HCT116 (cell line): ENCODE measurements around the gene IDI1. TPM values are rescaled to one million over a fixed set of nuclear protein-coding genes. Genes with fewer than 3 reads are reported as not detected.

Experiments used
- ATAC-seq: fragments of 200-7000 bp; cut with Tn5 transposase; 2 replicates; pipeline ENCODE4 v1.9.1; 2020; ENCODE audit warnings: mild to moderate bottlenecking, moderate library complexity
- BruUV-seq: library from RNA; stranded (reverse); fragments of 400-500 nt; replicated peaks from 2 replicates; lab custom pipeline; 2021; lab: Mats Ljungman, UMichigan
- CTCF ChIA-PET: fragments of 300-600 bp; sonication (Branson Sonifier 250); formaldehyde crosslinking; loops from one replicate; lab custom pipeline; 2021; ENCODE audit warnings: antibody characterized with exemption; lab: Charles Lee
- POLR2A ChIA-PET: fragments of 300-600, 350-600 bp; sonication (Branson Sonifier 250); formaldehyde crosslinking; loops from one replicate; lab custom pipeline; 2021; ENCODE audit warnings: antibody characterized with exemption; lab: Charles Lee
- RAD21 ChIA-PET, 2 experiments: fragments of 300-600 bp; sonication (Branson Sonifier 250); formaldehyde crosslinking; loops; one replicate each; lab custom pipeline; 2023; ENCODE audit warnings: low total read pairs in 2 of 2; ENCODE audit not compliant: uncharacterized antibody in 2 of 2, unreplicated experiment in 2 of 2, low non-redundant PET in 1 of 2; lab: Charles Lee
- DNase-seq: peaks from one replicate; pipeline ENCODE4 v3.0.0-alpha.2; 2010; ENCODE audit warnings: low read depth, low spot score
- H2AFZ ChIP-seq: fragments of 200-600 bp; shearing (Covaris generic), sonication (generic); 2 replicates; pipeline ENCODE4 v1.6.1; 2017; ENCODE audit warnings: low read depth, mixed run types, mixed read lengths, antibody characterized with exemption, low read length; ENCODE audit not compliant: poor library complexity, severe bottlenecking
- H3K27ac ChIP-seq: 2 replicates; pipeline ENCODE4 v1.5.1; 2012; ENCODE audit warnings: low read depth, low read length
- H3K27me3 ChIP-seq: fragments of 200-600 bp; sonication (generic); 2 replicates; pipeline ENCODE4 v1.6.1; 2016; ENCODE audit warnings: mixed run types, low read length, mixed read lengths; ENCODE audit not compliant: insufficient read depth
- H3K36me3 ChIP-seq, 2 experiments: fragments of 200-500 bp in 1 of 2; fragments of 200-600 bp in 1 of 2; sonication (Bioruptor generic) in 1 of 2; sonication (generic) in 1 of 2; 2 replicates each; pipeline versions ENCODE4 v1.5.1 to v1.6.1; 2014 to 2016; ENCODE audit warnings: low read length in 2 of 2, inconsistent platforms in 1 of 2, mixed read lengths in 1 of 2, mixed run types in 1 of 2; ENCODE audit not compliant: insufficient read depth in 2 of 2, control insufficient read depth in 1 of 2
- H3K4me1 ChIP-seq, 2 experiments: fragments of 200-600 bp in 1 of 2; sonication (generic) in 1 of 2; 2 replicates each; pipeline versions ENCODE4 v1.5.1 to v1.6.1; 2012 to 2017; ENCODE audit warnings: low read length in 2 of 2, inconsistent platforms in 1 of 2, mild to moderate bottlenecking in 1 of 2, mixed read lengths in 1 of 2, mixed run types in 1 of 2, moderate library complexity in 1 of 2; ENCODE audit not compliant: insufficient read depth in 2 of 2, control insufficient read depth in 1 of 2
- H3K4me2 ChIP-seq: fragments of 200-600 bp; sonication (generic); 2 replicates; pipeline ENCODE4 v1.6.1; 2017; ENCODE audit warnings: mixed run types, low read length, mixed read lengths
- H3K4me3 ChIP-seq, 2 experiments: fragments of 200-600 bp in 1 of 2; sonication (generic) in 1 of 2; replicated peaks in 1 of 2; 2 replicates each; pipeline ENCODE4 v1.5.1; 2011 to 2016; ENCODE audit warnings: low read length in 2 of 2, control low read depth in 1 of 2, low read depth in 1 of 2, mild to moderate bottlenecking in 1 of 2, mixed read lengths in 1 of 2, mixed run types in 1 of 2
- H3K79me2 ChIP-seq: fragments of 200-600 bp; sonication (generic); 2 replicates; pipeline ENCODE4 v1.6.1; 2017; ENCODE audit warnings: mild to moderate bottlenecking, mixed run types, low read length, moderate library complexity, mixed read lengths; ENCODE audit not compliant: insufficient read depth
- H3K9ac ChIP-seq: fragments of 200-600 bp; sonication (generic); 2 replicates; pipeline ENCODE4 v1.6.1; 2016; ENCODE audit warnings: low read length, mixed read lengths
- H3K9me2 ChIP-seq: fragments of 200-600 bp; sonication (generic), shearing (Covaris generic); 2 replicates; pipeline ENCODE4 v1.6.1; 2017; ENCODE audit warnings: mixed run types, mild to moderate bottlenecking, moderate library complexity; ENCODE audit not compliant: insufficient read depth
- H3K9me3 ChIP-seq, 2 experiments: fragments of 200-500 bp in 1 of 2; fragments of 200-600 bp in 1 of 2; sonication (Bioruptor generic) in 1 of 2; sonication (generic) in 1 of 2; 2 replicates each; pipeline ENCODE4 v1.6.1; 2014 to 2017; ENCODE audit warnings: low read length in 2 of 2, mixed read lengths in 2 of 2, inconsistent platforms in 1 of 2, low read depth in 1 of 2, mild to moderate bottlenecking in 1 of 2, mixed run types in 1 of 2, moderate library complexity in 1 of 2; ENCODE audit not compliant: control insufficient read depth in 1 of 2, insufficient read depth in 1 of 2
- H4K20me1 ChIP-seq: fragments of 200-600 bp; sonication (generic), shearing (Covaris generic); 2 replicates; pipeline ENCODE4 v1.6.1; 2017; ENCODE audit warnings: mixed run types, mild to moderate bottlenecking, moderate library complexity; ENCODE audit not compliant: insufficient read depth
- EGR1 ChIP-seq: IDR thresholded peaks from 2 replicates; pipeline ENCODE4 v1.6.1; 2012; ENCODE audit warnings: low read depth
- RAD21 ChIP-seq: IDR thresholded peaks from 2 replicates; pipeline ENCODE4 v1.6.1; 2012; ENCODE audit warnings: low read depth, mild to moderate bottlenecking
- TCF7L2 ChIP-seq: IDR thresholded peaks from 2 replicates; pipeline ENCODE4 v1.7.0; 2011; ENCODE audit warnings: borderline replicate concordance, inconsistent platforms; ENCODE audit not compliant: insufficient read depth, insufficient read length; ENCODE audit errors: extremely low read depth
- ZNF274 ChIP-seq: fragments of 200-500 bp; sonication (Bioruptor generic); IDR thresholded peaks from 2 replicates; pipeline ENCODE4 v1.6.1; 2014; ENCODE audit warnings: mild to moderate bottlenecking, low read depth, low read length, inconsistent platforms
- intact Hi-C: fragments of 100-400 bp; cut with micrococcal nuclease; formaldehyde crosslinking; loops from 2 replicates; pipeline ENCODE4 v1.10.0; 2022
- total RNA-seq: library from RNA; stranded (reverse); gene quantifications from one replicate; pipeline ENCODE4 v1.2.1, GENCODE V29; 2021; ENCODE audit not compliant: unreplicated experiment
- TF ChIP-seq, protein P1 (sequence below): IDR thresholded peaks from 2 replicates; pipeline ENCODE4 v1.6.1; 2012
- TF ChIP-seq, protein P2 (sequence below): IDR thresholded peaks from 2 replicates; pipeline ENCODE4 v1.6.1; 2012; ENCODE audit warnings: low read depth

Gene IDI1
- total RNA-seq, 1 experiment from 2014 or later, result 37.8 TPM

DNA sequence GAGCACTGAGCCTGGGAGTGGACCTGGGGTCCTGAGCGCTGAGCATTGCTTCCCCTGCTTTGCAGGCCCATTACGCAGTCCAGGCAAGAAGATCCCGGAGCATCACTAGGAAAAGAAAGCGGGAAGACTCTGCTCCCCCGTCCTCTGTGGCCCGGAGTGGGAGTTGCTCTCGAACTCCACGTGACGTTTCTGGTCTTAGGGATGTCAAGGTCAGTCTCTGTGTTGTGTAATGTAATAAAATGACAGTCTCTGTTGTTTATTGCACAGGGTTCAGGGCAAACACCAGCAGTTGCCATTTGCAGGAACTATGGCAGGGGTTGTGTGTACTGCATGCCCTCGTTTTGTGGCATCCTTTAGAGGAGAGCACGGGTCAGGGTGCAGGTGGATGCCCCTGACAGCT lies 33.2 kb downstream of the IDI1 start:
- Histone ChIP-seq H3K9me2 (no peaks in the 10 kb centered on the region), H3K9ac (no peak overlapping the region), H3K4me3 (no peak overlapping the region), H3K36me3 (peaks cover 58 to 64% of the 10 kb centered on the region in 2 experiments), H3K27me3 (no peaks in the 10 kb centered on the region), H3K9me3 (no peaks in the 10 kb centered on the region), H3K79me2 (peaks cover 35% of the 10 kb centered on the region; the same call in 1 of the 2 replicates), H2AFZ (no peak overlapping the region), H3K4me2 (no peak overlapping the region), H4K20me1 (no peaks in the 10 kb centered on the region), H3K4me1 (no peaks in the 10 kb centered on the region), H3K27ac (no peak overlapping the region)
- TF ChIP-seq RAD21, result no peak
- TF ChIP-seq ZNF274, result no peak
- no peak for TF ChIP-seq EGR1
- DNase-seq (no peak), ATAC-seq (no peak)
- no TSS peak for BruUV-seq
- POLR2A ChIA-PET, result no interaction called here
- CTCF ChIA-PET, result no interaction called here
- RAD21 ChIA-PET, result no interaction called here
- intact Hi-C loops, result no loop called here

DNA sequence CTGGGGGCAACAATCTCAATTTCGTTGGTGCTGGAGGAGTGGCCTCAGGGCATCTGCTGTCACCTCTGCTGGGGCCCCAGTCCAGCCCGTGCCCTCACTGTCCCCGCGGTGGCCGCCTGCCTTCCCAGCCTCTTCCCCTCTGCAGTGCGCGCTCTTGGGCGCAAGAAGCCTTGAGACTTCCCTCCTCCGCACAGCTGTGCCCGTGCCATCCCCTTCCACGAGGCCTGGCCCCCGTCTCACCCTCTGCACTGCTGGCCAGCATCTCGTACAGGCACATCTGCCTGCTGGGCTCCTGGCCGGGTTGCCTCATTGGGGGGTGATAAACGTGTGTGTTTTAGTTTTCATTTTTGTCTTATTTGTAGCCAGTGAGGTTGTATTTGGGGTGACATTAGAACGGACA lies 37.2 kb downstream of the IDI1 start:
- DNase-seq (no peak), ATAC-seq (no peak)
- H3K9ac ChIP-seq, result no peak overlapping the region
- no TSS peak for BruUV-seq
- peaks cover 70 to 71% of the 10 kb centered on the region in 2 experiments for H3K36me3 ChIP-seq
- no peak overlapping the region for H3K4me2 ChIP-seq
- H2AFZ ChIP-seq, result no peak overlapping the region
- TF ChIP-seq, protein P1, sequence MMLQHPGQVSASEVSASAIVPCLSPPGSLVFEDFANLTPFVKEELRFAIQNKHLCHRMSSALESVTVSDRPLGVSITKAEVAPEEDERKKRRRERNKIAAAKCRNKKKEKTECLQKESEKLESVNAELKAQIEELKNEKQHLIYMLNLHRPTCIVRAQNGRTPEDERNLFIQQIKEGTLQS, result no peak
- TF ChIP-seq, protein P2, sequence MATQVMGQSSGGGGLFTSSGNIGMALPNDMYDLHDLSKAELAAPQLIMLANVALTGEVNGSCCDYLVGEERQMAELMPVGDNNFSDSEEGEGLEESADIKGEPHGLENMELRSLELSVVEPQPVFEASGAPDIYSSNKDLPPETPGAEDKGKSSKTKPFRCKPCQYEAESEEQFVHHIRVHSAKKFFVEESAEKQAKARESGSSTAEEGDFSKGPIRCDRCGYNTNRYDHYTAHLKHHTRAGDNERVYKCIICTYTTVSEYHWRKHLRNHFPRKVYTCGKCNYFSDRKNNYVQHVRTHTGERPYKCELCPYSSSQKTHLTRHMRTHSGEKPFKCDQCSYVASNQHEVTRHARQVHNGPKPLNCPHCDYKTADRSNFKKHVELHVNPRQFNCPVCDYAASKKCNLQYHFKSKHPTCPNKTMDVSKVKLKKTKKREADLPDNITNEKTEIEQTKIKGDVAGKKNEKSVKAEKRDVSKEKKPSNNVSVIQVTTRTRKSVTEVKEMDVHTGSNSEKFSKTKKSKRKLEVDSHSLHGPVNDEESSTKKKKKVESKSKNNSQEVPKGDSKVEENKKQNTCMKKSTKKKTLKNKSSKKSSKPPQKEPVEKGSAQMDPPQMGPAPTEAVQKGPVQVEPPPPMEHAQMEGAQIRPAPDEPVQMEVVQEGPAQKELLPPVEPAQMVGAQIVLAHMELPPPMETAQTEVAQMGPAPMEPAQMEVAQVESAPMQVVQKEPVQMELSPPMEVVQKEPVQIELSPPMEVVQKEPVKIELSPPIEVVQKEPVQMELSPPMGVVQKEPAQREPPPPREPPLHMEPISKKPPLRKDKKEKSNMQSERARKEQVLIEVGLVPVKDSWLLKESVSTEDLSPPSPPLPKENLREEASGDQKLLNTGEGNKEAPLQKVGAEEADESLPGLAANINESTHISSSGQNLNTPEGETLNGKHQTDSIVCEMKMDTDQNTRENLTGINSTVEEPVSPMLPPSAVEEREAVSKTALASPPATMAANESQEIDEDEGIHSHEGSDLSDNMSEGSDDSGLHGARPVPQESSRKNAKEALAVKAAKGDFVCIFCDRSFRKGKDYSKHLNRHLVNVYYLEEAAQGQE, result no peak
- no peak for TF ChIP-seq TCF7L2
- H3K9me3 ChIP-seq, result no peaks in the 10 kb centered on the region
- H3K27me3 ChIP-seq, result no peaks in the 10 kb centered on the region
- no peaks in the 10 kb centered on the region for H4K20me1 ChIP-seq
- ChIA-PET CTCF (no interaction called here), POLR2A (no interaction called here), RAD21 (no interaction called here)
- peaks cover 67% of the 10 kb centered on the region for H3K79me2 ChIP-seq
- intact Hi-C loops, result no loop called here
- no peak overlapping the region for H3K27ac ChIP-seq
- no peaks in the 10 kb centered on the region for H3K9me2 ChIP-seq
- no peaks in the 10 kb centered on the region for H3K4me1 ChIP-seq
- no peak overlapping the region for H3K4me3 ChIP-seq
